GM12878 (cell line): ENCODE results near the gene DNAJC3. TPM values are rescaled to one million over a fixed set of nuclear protein-coding genes. Genes with fewer than 3 reads are reported as not detected.

Source experiments
- ATAC-seq: fragments of 200-7000 bp; cut with Tn5 transposase; 3 replicates; pipeline ENCODE4 v1.9.1; 2020; ENCODE audit warnings: mild to moderate bottlenecking, moderate library complexity
- BruUV-seq: library from RNA; stranded (reverse); fragments of 400-500 nt; replicated peaks from 2 replicates; lab custom pipeline; 2021; lab: Mats Ljungman, UMichigan
- CTCF ChIA-PET: fragments of 300-600 bp; sonication (Branson Sonifier 250); formaldehyde crosslinking; extraction: SDS; loops from one replicate; lab custom pipeline; 2021; ENCODE audit warnings: inconsistent platforms; lab: Yijun Ruan, JAX
- POLR2A ChIA-PET: fragments of 350-600 bp; formaldehyde crosslinking; extraction: SDS; loops from one replicate; lab custom pipeline; 2021; ENCODE audit warnings: inconsistent platforms; lab: Charles Lee
- RAD21 ChIA-PET: fragments of 300-600 bp; sonication (Branson Sonifier 250); formaldehyde crosslinking; loops from one replicate; lab custom pipeline; 2023; ENCODE audit warnings: antibody characterized with exemption; ENCODE audit not compliant: unreplicated experiment; lab: Charles Lee
- SMC1A ChIA-PET: fragments of 300-600 bp; sonication (Branson Sonifier 250); formaldehyde crosslinking; loops from one replicate; lab custom pipeline; 2023; ENCODE audit not compliant: unreplicated experiment, uncharacterized antibody; lab: Charles Lee
- DNase-seq: peaks from one replicate; pipeline ENCODE4 v3.0.0-alpha.2; 2011; ENCODE audit warnings: low read depth, low spot score
- FAIRE-seq: peaks from 3 replicates; lab custom pipeline; 2011; peaks lifted over from hg19 to GRCh38; lab: Jason Lieb, UNC
- H2AFZ ChIP-seq: 2 replicates; pipeline ENCODE4 v1.6.0; 2011; ENCODE audit warnings: low read depth, low read length, control low read depth; ENCODE audit not compliant: control insufficient read depth
- H3K27ac ChIP-seq: 2 replicates; pipeline ENCODE4 v1.5.1; 2011; ENCODE audit warnings: control low read depth; ENCODE audit not compliant: control insufficient read depth, insufficient read depth
- H3K27me3 ChIP-seq, 2 experiments: replicated peaks in 1 of 2; 2 replicates each; pipeline versions ENCODE4 v1.6.0 to v1.6.1; 2011; ENCODE audit warnings: low read length in 1 of 2; ENCODE audit not compliant: control insufficient read depth in 2 of 2, insufficient read depth in 2 of 2
- H3K36me3 ChIP-seq, 2 experiments: 2 replicates each; pipeline ENCODE4 v1.5.1; 2011; ENCODE audit warnings: low read length in 1 of 2; ENCODE audit not compliant: control insufficient read depth in 2 of 2, insufficient read depth in 2 of 2
- H3K4me1 ChIP-seq: 2 replicates; pipeline ENCODE4 v1.6.1; 2011; ENCODE audit warnings: mild to moderate bottlenecking, low read length, moderate library complexity, mixed read lengths; ENCODE audit not compliant: control insufficient read depth, insufficient read depth
- H3K4me2 ChIP-seq: 2 replicates; pipeline ENCODE4 v1.6.0; 2011; ENCODE audit warnings: control low read depth; ENCODE audit not compliant: control insufficient read depth, insufficient read depth
- H3K4me3 ChIP-seq: fragments of 200-600 bp; sonication (generic); 2 replicates; pipeline ENCODE4 v1.5.1; 2016
- H3K79me2 ChIP-seq: 2 replicates; pipeline ENCODE4 v1.6.0; 2011; ENCODE audit warnings: low read length; ENCODE audit not compliant: control insufficient read depth, insufficient read depth
- H3K9ac ChIP-seq: 2 replicates; pipeline ENCODE4 v1.8.0; 2011; ENCODE audit warnings: low read length, control low read depth, mixed read lengths; ENCODE audit not compliant: control insufficient read depth, insufficient read depth
- H3K9me3 ChIP-seq: replicated peaks from 3 replicates; pipeline ENCODE4 v1.5.1; 2011; ENCODE audit warnings: mild to moderate bottlenecking, low read length; ENCODE audit not compliant: control insufficient read depth, insufficient read depth
- H4K20me1 ChIP-seq: 2 replicates; pipeline ENCODE4 v1.6.0; 2011; ENCODE audit not compliant: control insufficient read depth, insufficient read depth
- ATF2 ChIP-seq: IDR thresholded peaks from 2 replicates; pipeline ENCODE4 v1.6.1; 2012; ENCODE audit warnings: low read length, inconsistent platforms
- ATF7 ChIP-seq: fragments of 450-650 bp; IDR thresholded peaks from 2 replicates; pipeline ENCODE4 v1.6.1; 2016; ENCODE audit warnings: low read depth, mild to moderate bottlenecking
- E4F1 ChIP-seq: fragments of 450-650 bp; IDR thresholded peaks from 2 replicates; pipeline ENCODE4 v1.6.1; 2018; ENCODE audit warnings: borderline replicate concordance, mild to moderate bottlenecking; ENCODE audit not compliant: partially characterized antibody
- EZH2 ChIP-seq: IDR thresholded peaks from 2 replicates; pipeline ENCODE4 v1.6.1; 2012; ENCODE audit warnings: low read depth, mild to moderate bottlenecking, control low read depth, inconsistent platforms, low read length, borderline replicate concordance; ENCODE audit not compliant: control insufficient read depth
- FOXM1 ChIP-seq: IDR thresholded peaks from 2 replicates; pipeline ENCODE4 v1.6.1; 2012; ENCODE audit warnings: low read depth, mild to moderate bottlenecking, inconsistent platforms, low read length, moderate library complexity
- MTA3 ChIP-seq: IDR thresholded peaks from 2 replicates; pipeline ENCODE4 v1.6.1; 2012; ENCODE audit warnings: low read length, inconsistent platforms, borderline replicate concordance
- SMC3 ChIP-seq: IDR thresholded peaks from 2 replicates; pipeline ENCODE4 v1.6.1; 2011; ENCODE audit warnings: low read length, improper control_type of control experiment, borderline replicate concordance
- ZNF274 ChIP-seq: IDR thresholded peaks from one replicate; pipeline ENCODE4 v1.8.0; 2011; ENCODE audit not compliant: insufficient read length, insufficient read depth
- WGBS: methylation state at CpG from one replicate; pipeline ENCODE4 v1.1.6; 2016; ENCODE audit warnings: low lambda C conversion rate; ENCODE audit not compliant: insufficient replicate concordance, insufficient coverage; ENCODE audit errors: missing lambda C conversion rate; 5-methylcytosine and 5-hydroxymethylcytosine counted together
- in situ Hi-C: fragments of 300-500 bp; cut with MboI; formaldehyde crosslinking; loops from 9 replicates; pipeline ENCODE4 v1.14.3; 2018; ENCODE audit warnings: mixed read lengths
- intact Hi-C: fragments of 100-400 bp; cut with micrococcal nuclease; formaldehyde crosslinking; loops from one replicate; pipeline ENCODE4 v1.14.2; 2022; ENCODE audit not compliant: unreplicated experiment
- polyA plus RNA-seq, 11 experiments: library from polyadenylated mRNA; depleted of rRNA in 4 of 11; unstranded in 6 of 11; stranded (reverse) in 5 of 11; fragments of >200 nt; fragmentation: Nextera tagmentation in 4 of 11; fragmentation: Illumina TruSeq in 1 of 11; extraction: Ambion mirVana in 4 of 11; extraction: Trizol in 1 of 11; gene quantifications; 1 replicate in 1 of 11; 2 replicates in 10 of 11; pipeline versions ENCODE4 v1.2.1 to v1.2.3, GENCODE V29; 2011 to 2016; ENCODE audit warnings: inconsistent platforms in 2 of 11, missing spikeins in 2 of 11, low read depth in 1 of 11
- total RNA-seq, 4 experiments: library from RNA; depleted of rRNA in 3 of 4; stranded (reverse); fragments of >200 nt in 3 of 4; fragmentation: Illumina TruSeq in 1 of 4; extraction: Trizol in 1 of 4; gene quantifications; 2 replicates each; pipeline versions ENCODE4 v1.2.1 to v1.2.3, GENCODE V29; 2013 to 2021
- TF ChIP-seq, protein P1 (sequence below): fragments of 450-650 bp; IDR thresholded peaks from 2 replicates; pipeline ENCODE4 v1.6.1; 2016; ENCODE audit warnings: mild to moderate bottlenecking
- TF ChIP-seq, protein P2 (sequence below): fragments of 450-650 bp; conservative IDR thresholded peaks from 2 replicates; pipeline ENCODE4 v1.6.1; 2017; ENCODE audit warnings: mild to moderate bottlenecking, moderate library complexity
- TF ChIP-seq, protein P3 (sequence below): fragments of 450-650 bp; IDR thresholded peaks from 2 replicates; pipeline ENCODE4 v1.6.1; 2017; ENCODE audit warnings: mild to moderate bottlenecking, low read depth, inconsistent platforms; ENCODE audit not compliant: poor library complexity, severe bottlenecking

DNAJC3 gene
- total and polyA plus RNA-seq, 10 of the 15 experiments (the other 5 are each of a cell fraction or from before 2014, with no cell fraction given) = 9.3 to 37.4 (median 19.0) TPM

DNA sequence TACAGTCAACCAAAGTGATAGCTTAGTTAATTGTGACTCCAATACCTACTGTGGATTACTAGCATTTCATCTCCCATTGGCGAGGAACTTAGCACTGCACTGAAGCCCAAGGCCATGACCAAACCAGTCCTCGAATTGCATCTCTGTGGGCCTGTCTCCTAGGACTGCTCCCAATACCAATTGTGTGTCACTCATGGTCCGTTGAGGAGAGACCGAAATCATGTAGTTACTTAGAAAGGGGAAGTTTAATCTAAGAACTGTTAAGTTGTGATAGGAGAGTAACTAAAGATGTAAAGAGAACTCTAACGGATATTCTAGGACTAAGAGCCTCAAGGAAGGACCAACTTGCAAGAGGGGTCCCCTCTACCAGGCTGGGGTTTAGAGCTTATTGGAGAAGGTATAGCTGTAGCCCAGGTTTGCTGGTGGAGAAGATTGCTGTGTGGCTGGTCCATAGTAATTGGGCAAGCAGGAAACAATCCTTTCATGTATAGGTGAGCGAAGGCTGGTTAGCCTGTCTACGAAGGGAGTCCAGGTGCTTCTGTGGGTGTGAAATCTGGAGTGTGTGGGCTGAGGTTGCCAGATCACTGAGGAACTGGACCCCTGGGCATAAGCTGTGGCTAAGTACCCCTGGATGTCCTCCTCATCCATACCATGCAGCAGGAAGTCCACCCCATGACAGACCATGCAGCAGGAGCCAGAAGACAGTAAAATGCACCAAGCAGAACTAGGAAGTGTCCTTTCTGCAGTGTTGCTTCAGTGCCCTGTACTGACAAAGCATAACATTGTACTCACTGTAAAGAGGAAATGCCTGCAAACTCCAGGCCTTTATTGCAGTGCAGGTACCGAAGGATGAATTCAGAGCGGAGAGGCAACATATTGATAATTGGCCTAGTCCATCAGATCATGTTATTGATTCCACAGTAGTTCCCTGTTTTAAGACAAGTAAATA lies 30.8 kb downstream of the DNAJC3 start:
- POLR2A ChIA-PET = no interaction called here
- Histone ChIP-seq H3K4me2 (peak overlapping the region; percentile 56), H3K9ac (no peak overlapping the region), H2AFZ (peak overlapping the region; percentile 14), H4K20me1 (peaks cover 4% of the 10 kb centered on the region; the same call in 1 of the 2 replicates), H3K36me3 (peaks cover 2 to 19% of the 10 kb centered on the region in 2 experiments; a peak in 3 of 4 replicates), H3K4me1 (peaks cover 14% of the 10 kb centered on the region), H3K79me2 (peaks cover 52% of the 10 kb centered on the region), H3K9me3 (peaks cover 2% of the 10 kb centered on the region; the same call in 1 of the 3 replicates), H3K4me3 (no peak overlapping the region), H3K27me3 (no peaks in the 10 kb centered on the region), H3K27ac (peak overlapping the region; percentile 52)
- BruUV-seq = no TSS peak
- no peak for FAIRE-seq
- intact Hi-C loops (no loop called here), in situ Hi-C loops (no loop called here)
- ATAC-seq = peak; percentile 50
- SMC1A ChIA-PET = interaction anchor here (1.0 to 1.7 kb wide), 2 partner anchors 36 to 171 kb away, joined by 3 to 4 read pairs; no protein-coding TSS in a partner anchor
- DNase-seq = no peak
- 82% methylated on average over 9 of the region's 9 CpGs for WGBS
- RAD21 ChIA-PET = no interaction called here
- CTCF ChIA-PET = interaction anchor here (0.6 to 1.3 kb wide), 2 partner anchors 60 to 83 kb away, joined by 3 to 4 read pairs; no protein-coding TSS in a partner anchor
- TF ChIP-seq MTA3 (no peak), EZH2 (no peak), SMC3 (no peak), E4F1 (no peak), ATF7 (no peak), ATF2 (no peak), FOXM1 (no peak), ZNF274 (no peak)
- TF ChIP-seq, protein P1, sequence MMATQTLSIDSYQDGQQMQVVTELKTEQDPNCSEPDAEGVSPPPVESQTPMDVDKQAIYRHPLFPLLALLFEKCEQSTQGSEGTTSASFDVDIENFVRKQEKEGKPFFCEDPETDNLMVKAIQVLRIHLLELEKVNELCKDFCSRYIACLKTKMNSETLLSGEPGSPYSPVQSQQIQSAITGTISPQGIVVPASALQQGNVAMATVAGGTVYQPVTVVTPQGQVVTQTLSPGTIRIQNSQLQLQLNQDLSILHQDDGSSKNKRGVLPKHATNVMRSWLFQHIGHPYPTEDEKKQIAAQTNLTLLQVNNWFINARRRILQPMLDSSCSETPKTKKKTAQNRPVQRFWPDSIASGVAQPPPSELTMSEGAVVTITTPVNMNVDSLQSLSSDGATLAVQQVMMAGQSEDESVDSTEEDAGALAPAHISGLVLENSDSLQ = 0 out of 2 replicates have a peak, but pooled peaks have one; percentile 27
- TF ChIP-seq, protein P2, sequence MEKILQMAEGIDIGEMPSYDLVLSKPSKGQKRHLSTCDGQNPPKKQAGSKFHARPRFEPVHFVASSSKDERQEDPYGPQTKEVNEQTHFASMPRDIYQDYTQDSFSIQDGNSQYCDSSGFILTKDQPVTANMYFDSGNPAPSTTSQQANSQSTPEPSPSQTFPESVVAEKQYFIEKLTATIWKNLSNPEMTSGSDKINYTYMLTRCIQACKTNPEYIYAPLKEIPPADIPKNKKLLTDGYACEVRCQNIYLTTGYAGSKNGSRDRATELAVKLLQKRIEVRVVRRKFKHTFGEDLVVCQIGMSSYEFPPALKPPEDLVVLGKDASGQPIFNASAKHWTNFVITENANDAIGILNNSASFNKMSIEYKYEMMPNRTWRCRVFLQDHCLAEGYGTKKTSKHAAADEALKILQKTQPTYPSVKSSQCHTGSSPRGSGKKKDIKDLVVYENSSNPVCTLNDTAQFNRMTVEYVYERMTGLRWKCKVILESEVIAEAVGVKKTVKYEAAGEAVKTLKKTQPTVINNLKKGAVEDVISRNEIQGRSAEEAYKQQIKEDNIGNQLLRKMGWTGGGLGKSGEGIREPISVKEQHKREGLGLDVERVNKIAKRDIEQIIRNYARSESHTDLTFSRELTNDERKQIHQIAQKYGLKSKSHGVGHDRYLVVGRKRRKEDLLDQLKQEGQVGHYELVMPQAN = no peak
- TF ChIP-seq, protein P3, sequence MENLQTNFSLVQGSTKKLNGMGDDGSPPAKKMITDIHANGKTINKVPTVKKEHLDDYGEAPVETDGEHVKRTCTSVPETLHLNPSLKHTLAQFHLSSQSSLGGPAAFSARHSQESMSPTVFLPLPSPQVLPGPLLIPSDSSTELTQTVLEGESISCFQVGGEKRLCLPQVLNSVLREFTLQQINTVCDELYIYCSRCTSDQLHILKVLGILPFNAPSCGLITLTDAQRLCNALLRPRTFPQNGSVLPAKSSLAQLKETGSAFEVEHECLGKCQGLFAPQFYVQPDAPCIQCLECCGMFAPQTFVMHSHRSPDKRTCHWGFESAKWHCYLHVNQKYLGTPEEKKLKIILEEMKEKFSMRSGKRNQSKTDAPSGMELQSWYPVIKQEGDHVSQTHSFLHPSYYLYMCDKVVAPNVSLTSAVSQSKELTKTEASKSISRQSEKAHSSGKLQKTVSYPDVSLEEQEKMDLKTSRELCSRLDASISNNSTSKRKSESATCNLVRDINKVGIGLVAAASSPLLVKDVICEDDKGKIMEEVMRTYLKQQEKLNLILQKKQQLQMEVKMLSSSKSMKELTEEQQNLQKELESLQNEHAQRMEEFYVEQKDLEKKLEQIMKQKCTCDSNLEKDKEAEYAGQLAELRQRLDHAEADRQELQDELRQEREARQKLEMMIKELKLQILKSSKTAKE = no peak
